Keratinocyte (primary cell): Measurements from ENCODE around the gene HAO2. TPM values are rescaled to one million over a fixed set of nuclear protein-coding genes. Genes with fewer than 3 reads are reported as not detected.
A peak's percentile ranks its signal among the peaks of the same experiment; 100 is the strongest.

Experiments
- DNase-seq: peaks from one replicate; pipeline ENCODE4 v3.0.0-alpha.2; 2011; ENCODE audit warnings: low read depth, missing footprints, low spot score
- FAIRE-seq: peaks from 2 replicates; lab custom pipeline; 2011; peaks lifted over from hg19 to GRCh38; lab: Jason Lieb, UNC
- H2AFZ ChIP-seq: 2 replicates; pipeline ENCODE4 v1.6.0; 2012; ENCODE audit warnings: low read length, control low read depth, inconsistent platforms; ENCODE audit not compliant: control insufficient read depth
- H3K27ac ChIP-seq: 2 replicates; pipeline ENCODE4 v1.5.1; 2011; ENCODE audit warnings: low read length; ENCODE audit not compliant: control insufficient read depth, insufficient read depth
- H3K27me3 ChIP-seq: 3 replicates; pipeline ENCODE4 v1.6.0; 2011; ENCODE audit warnings: low read length; ENCODE audit not compliant: control insufficient read depth, insufficient read depth; ENCODE audit errors: extremely low read depth
- H3K36me3 ChIP-seq, 2 experiments: 2 replicates in 1 of 2; 3 replicates in 1 of 2; pipeline ENCODE4 v1.5.1; 2011; ENCODE audit warnings: low read length in 2 of 2, mild to moderate bottlenecking in 1 of 2; ENCODE audit not compliant: control insufficient read depth in 2 of 2, insufficient read depth in 2 of 2; ENCODE audit errors: extremely low read depth in 1 of 2
- H3K4me1 ChIP-seq: 3 replicates; pipeline ENCODE4 v1.5.1; 2011; ENCODE audit warnings: low read length; ENCODE audit not compliant: control insufficient read depth, insufficient read depth; ENCODE audit errors: extremely low read depth
- H3K4me2 ChIP-seq: 3 replicates; pipeline ENCODE4 v1.6.0; 2011; ENCODE audit warnings: low read depth, low read length; ENCODE audit not compliant: control insufficient read depth, insufficient read depth; ENCODE audit errors: extremely low read depth
- H3K4me3 ChIP-seq, 3 experiments: fragments of 200-600 bp in 1 of 3; sonication (generic) in 1 of 3; 2 replicates in 2 of 3; 3 replicates in 1 of 3; pipeline ENCODE4 v1.5.1; 2011 to 2016; ENCODE audit warnings: low read length in 3 of 3, mild to moderate bottlenecking in 3 of 3, control low read depth in 2 of 3, inconsistent platforms in 1 of 3, low read depth in 1 of 3, mixed read lengths in 1 of 3, mixed run types in 1 of 3, moderate library complexity in 1 of 3; ENCODE audit not compliant: control insufficient read depth in 2 of 3, insufficient read depth in 2 of 3; ENCODE audit errors: extremely low read depth in 1 of 3
- H3K79me2 ChIP-seq: 2 replicates; pipeline ENCODE4 v1.6.0; 2012; ENCODE audit warnings: low read length; ENCODE audit not compliant: control insufficient read depth, insufficient read depth
- H3K9ac ChIP-seq: 3 replicates; pipeline ENCODE4 v1.6.0; 2011; ENCODE audit warnings: low read length; ENCODE audit not compliant: control insufficient read depth, insufficient read depth; ENCODE audit errors: extremely low read depth
- H3K9me1 ChIP-seq: 3 replicates; pipeline ENCODE4 v1.6.0; 2011; ENCODE audit warnings: low read length; ENCODE audit not compliant: control insufficient read depth, insufficient read depth; ENCODE audit errors: extremely low read depth
- H3K9me3 ChIP-seq: 2 replicates; pipeline ENCODE4 v1.5.1; 2012; ENCODE audit warnings: low read depth, low read length; ENCODE audit not compliant: control insufficient read depth
- H4K20me1 ChIP-seq: 3 replicates; pipeline ENCODE4 v1.6.0; 2011; ENCODE audit warnings: low read length; ENCODE audit not compliant: control insufficient read depth, insufficient read depth; ENCODE audit errors: extremely low read depth
- EZH2 ChIP-seq: IDR thresholded peaks from one replicate; pipeline ENCODE4 v1.6.1; 2012; ENCODE audit warnings: inconsistent platforms, mild to moderate bottlenecking, low read length, moderate library complexity
- dilution Hi-C: fragments of 300-500 bp; cut with MboI; formaldehyde crosslinking; loops from one replicate; pipeline ENCODE4 v1.7.0; 2020; ENCODE audit warnings: low sequenced_read_pairs; ENCODE audit not compliant: extremely low pct_ligation_motif_present
- polyA plus RNA-seq, 5 experiments: library from polyadenylated mRNA; depleted of rRNA in 3 of 5; stranded (reverse) in 3 of 5; stranded (forward) in 1 of 5; unstranded in 1 of 5; fragments of >200 nt; gene quantifications; 1 replicate in 1 of 5; 2 replicates in 3 of 5; 3 replicates in 1 of 5; pipeline versions ENCODE4 v1.2.1 to v1.2.3, GENCODE V29; 2011 to 2012; ENCODE audit warnings: missing spikeins in 2 of 5, low read depth in 1 of 5, low replicate concordance in 1 of 5
- TF ChIP-seq, protein P1 (sequence below), 3 experiments: IDR thresholded peaks in 1 of 3; conservative IDR thresholded peaks in 1 of 3; optimal IDR thresholded peaks in 1 of 3; 2 replicates in 2 of 3; 3 replicates in 1 of 3; pipeline versions ENCODE3 to v1.5.1; 2011; ENCODE audit warnings: low read length in 3 of 3, mild to moderate bottlenecking in 3 of 3, moderate library complexity in 2 of 3, control low read depth in 1 of 3, inconsistent platforms in 1 of 3; ENCODE audit not compliant: insufficient read depth in 2 of 3; ENCODE audit errors: extremely low read depth in 1 of 3

The HAO2 gene
- polyA plus RNA-seq, 1 donor (not counting 4 experiments of a cell fraction or from before 2014, with no cell fraction given): not detected

DNA sequence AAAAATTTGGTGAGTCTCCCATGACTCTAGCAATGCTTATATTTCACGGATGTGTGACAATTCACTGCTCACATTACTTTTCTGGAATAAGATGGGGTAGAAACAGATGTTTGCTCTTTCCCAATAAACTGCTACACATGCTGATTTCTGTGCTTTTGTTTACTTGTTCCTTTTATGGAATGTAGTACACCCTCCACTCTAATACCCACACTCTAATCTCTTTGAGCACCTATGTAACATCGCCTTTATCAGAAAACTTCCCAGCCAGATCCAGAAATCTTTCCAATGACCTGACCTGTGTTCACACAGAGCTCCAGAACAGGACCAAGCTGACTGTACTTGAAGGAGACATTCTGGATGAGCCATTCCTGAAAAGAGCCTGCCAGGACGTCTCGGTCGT lies 50.5 kb downstream of the HAO2 start:
- H3K4me2 ChIP-seq: no peak overlapping the region
- no peak overlapping the region for H2AFZ ChIP-seq
- no peaks in the 10 kb centered on the region for H3K4me1 ChIP-seq
- H4K20me1 ChIP-seq: no peaks in the 10 kb centered on the region
- no peaks in the 10 kb centered on the region for H3K36me3 ChIP-seq
- H3K27ac ChIP-seq: no peak overlapping the region
- no peaks in the 10 kb centered on the region for H3K79me2 ChIP-seq
- H3K4me3 ChIP-seq: no peak overlapping the region
- H3K27me3 ChIP-seq: peaks cover 8% of the 10 kb centered on the region
- no peaks in the 10 kb centered on the region for H3K9me1 ChIP-seq
- TF ChIP-seq EZH2: no peak
- no peaks in the 10 kb centered on the region for H3K9me3 ChIP-seq
- H3K9ac ChIP-seq: no peak overlapping the region
- DNase-seq: no peak
- dilution Hi-C loops: no loop called here
- no peak for FAIRE-seq

DNA sequence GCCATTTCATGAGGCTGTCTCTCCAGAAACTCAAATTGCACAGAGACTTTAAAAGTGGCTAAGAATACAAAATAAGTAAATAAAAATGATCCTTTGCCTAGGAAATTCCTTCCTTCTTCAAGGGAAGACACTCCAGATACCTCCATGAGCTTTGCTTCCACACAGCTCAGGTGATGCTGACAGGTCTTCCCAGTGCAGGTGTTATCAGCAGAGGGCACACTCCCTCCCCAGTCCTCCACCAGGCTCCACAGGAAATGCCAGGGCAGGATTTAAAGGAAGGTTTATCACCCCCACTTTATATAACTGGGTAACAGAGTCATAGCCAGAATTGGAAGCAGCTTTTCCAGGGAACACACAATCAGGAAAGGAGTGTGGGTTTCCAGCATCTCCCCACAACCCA lies 52.1 kb downstream of the HAO2 start:
- no peak overlapping the region for H3K27ac ChIP-seq
- no peaks in the 10 kb centered on the region for H3K4me1 ChIP-seq
- H3K36me3 ChIP-seq: no peaks in the 10 kb centered on the region
- dilution Hi-C loops: no loop called here
- FAIRE-seq: no peak
- no peaks in the 10 kb centered on the region for H3K9me3 ChIP-seq
- H3K4me3 ChIP-seq: no peak overlapping the region
- no peaks in the 10 kb centered on the region for H3K79me2 ChIP-seq
- H4K20me1 ChIP-seq: no peaks in the 10 kb centered on the region
- TF ChIP-seq, protein P1, sequence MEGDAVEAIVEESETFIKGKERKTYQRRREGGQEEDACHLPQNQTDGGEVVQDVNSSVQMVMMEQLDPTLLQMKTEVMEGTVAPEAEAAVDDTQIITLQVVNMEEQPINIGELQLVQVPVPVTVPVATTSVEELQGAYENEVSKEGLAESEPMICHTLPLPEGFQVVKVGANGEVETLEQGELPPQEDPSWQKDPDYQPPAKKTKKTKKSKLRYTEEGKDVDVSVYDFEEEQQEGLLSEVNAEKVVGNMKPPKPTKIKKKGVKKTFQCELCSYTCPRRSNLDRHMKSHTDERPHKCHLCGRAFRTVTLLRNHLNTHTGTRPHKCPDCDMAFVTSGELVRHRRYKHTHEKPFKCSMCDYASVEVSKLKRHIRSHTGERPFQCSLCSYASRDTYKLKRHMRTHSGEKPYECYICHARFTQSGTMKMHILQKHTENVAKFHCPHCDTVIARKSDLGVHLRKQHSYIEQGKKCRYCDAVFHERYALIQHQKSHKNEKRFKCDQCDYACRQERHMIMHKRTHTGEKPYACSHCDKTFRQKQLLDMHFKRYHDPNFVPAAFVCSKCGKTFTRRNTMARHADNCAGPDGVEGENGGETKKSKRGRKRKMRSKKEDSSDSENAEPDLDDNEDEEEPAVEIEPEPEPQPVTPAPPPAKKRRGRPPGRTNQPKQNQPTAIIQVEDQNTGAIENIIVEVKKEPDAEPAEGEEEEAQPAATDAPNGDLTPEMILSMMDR (optimal IDR thresholded peaks at IDR 0.05 in 1 of 3, IDR thresholded peaks at IDR 0.05 in 1 of 3, conservative IDR thresholded peaks at IDR 0.05 in 1 of 3; ENCODE audit: extremely low read depth in 1 of 3, insufficient read depth in 2 of 3, low read length in 3 of 3): peak in 2 of 3 experiments; percentile 9 to 24
- no peak for TF ChIP-seq EZH2
- H3K9me1 ChIP-seq: no peaks in the 10 kb centered on the region
- H3K9ac ChIP-seq: no peak overlapping the region
- no peak overlapping the region for H3K4me2 ChIP-seq
- peaks cover 8% of the 10 kb centered on the region for H3K27me3 ChIP-seq
- DNase-seq: no peak
- no peak overlapping the region for H2AFZ ChIP-seq

GRCh38 chr1:119422631-119423030 lies 54.0 kb downstream of the HAO2 start:
- Histone ChIP-seq H3K9me3 (no peaks in the 10 kb centered on the region), H3K27ac (no peak overlapping the region), H3K27me3 (peaks cover 4% of the 10 kb centered on the region), H4K20me1 (no peaks in the 10 kb centered on the region), H3K9me1 (no peaks in the 10 kb centered on the region), H3K36me3 (no peaks in the 10 kb centered on the region), H3K4me2 (no peak overlapping the region), H3K9ac (no peak overlapping the region), H3K4me1 (no peaks in the 10 kb centered on the region), H3K79me2 (no peaks in the 10 kb centered on the region), H3K4me3 (no peak overlapping the region), H2AFZ (no peak overlapping the region)
- no peak for DNase-seq
- dilution Hi-C loops: no loop called here
- no peak for FAIRE-seq
- no peak for TF ChIP-seq EZH2
- TF ChIP-seq, protein P1 (optimal IDR thresholded peaks at IDR 0.05 in 1 of 3, IDR thresholded peaks at IDR 0.05 in 1 of 3, conservative IDR thresholded peaks at IDR 0.05 in 1 of 3; ENCODE audit: extremely low read depth in 1 of 3, insufficient read depth in 2 of 3, low read length in 3 of 3): no peak
